NCI-H774 (cell line): Measurements from ENCODE around the gene SRPX2.

Experiments used
- DNase-seq: peaks from one replicate; lab custom pipeline; 2025; lab: John Stamatoyannopoulos, UW

Gene SRPX2

DNA sequence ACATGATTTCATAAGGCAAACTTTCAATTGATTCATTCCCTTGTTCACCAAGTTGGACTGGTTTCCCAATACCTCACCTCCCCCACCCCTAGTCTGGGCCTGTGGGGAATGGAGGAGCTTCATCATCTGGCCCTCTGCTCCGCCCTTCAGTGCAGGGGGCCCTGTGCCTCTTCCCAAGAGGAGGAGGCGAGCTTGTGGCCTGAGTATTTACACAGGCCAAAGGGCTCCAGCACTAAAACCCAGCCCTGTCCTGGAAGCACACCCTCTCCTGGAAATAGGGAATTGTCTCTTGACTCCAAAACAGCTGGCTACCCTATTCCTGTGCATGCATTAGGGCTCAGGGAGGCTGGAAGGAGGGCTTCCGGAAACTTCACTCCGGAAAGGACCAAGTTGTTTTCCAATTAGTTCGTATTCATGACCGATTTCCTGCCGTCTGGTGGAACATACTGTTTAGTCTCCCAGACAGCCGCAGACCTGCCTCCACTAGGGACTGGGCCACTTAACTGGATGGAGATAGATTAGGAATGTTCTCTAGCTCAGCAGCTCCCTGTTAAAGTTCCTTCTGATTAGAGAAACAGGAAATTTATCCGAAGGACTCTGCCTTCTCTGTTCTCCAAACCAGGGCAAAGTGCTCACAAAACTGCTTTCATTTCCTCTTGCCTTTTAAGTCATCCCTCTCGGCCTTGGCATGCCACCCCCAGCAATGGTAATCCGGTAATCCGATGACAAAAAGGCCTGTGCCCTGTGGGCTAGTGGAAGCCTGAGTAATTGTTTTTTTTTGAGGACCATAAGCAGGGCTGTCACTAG, 5.8 kb downstream of the SRPX2 start:
- no peak for DNase-seq

DNA sequence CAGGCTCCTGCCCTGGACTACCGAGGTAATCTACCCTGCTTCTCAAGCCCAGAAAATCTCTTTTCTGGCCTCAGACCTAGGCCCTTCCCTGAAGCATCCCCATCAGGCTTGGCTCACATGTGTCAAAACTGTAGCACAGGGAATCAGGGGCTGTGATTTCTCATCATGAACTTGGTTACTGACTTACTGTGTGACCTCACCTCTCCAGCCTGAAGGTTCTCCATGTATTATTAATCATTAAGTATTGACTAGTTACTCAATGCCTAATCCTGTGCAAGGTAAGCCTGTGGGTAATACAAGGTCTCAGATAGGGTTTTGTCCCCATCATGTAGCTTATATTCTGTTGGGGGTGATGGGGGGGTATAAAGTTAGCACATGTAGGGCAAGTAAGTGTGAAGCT, 6.8 kb downstream of the SRPX2 start:
- DNase-seq = no peak

DNA sequence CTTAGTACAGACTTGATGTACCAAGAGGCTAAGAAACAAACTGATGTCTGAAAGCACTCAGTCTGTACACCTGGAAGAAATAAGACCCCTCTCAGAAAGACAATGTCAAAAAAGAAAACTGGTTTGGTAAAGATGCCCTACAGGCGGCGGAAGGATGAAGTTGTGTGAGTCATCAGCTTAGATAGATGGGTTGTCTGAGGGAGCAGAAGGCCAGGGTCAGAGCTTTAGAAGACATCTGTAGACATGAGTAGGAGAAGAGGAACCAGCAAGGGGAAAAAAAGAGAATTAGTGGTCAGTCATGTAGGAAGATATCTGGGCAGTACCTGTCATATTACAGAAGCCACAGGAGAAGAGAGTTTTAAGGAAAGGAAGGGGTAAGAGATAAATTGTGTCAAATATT, 8.3 kb downstream of the SRPX2 start:
- no peak for DNase-seq

DNA sequence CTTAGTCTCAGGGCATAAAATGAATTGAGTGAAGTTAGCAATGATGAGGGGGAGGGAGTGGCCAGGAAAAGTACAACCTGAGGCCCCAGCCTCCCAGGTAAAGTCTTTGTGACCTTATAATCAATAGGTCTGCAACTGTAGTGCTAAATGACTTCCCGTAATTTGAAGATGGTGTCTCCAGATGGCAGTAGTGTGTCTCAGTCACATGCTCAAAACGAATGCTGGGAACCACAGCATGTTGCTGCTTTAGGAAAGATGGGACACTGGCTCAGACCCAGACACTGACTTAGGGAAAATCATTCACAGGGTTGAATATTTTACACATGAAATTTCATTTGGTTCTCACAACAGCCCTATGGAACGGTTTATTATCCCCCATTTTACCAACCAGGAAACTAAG, 10.3 kb downstream of the SRPX2 start:
- DNase-seq = no peak

DNA sequence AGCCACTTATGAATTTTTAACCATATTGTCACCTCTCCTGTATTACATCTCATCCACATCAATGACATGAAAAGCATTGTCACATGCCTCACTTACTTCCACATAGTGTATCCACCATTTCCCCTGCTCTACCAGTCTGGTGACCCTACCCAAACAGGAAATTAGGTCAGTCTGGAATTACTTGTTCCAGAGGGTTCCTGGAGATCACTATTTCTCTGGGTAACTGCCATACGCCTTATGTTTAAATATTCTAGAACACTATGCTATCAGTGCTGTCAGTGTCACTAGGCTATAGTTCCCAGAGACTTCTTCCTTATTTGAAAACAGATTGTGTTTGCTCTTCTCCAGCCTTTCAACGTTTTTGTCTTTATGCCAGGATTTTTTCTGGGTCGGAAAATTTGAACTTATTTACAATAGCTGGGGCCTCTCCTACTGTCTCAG, 15.0 kb downstream of the SRPX2 start:
- no peak for DNase-seq

DNA sequence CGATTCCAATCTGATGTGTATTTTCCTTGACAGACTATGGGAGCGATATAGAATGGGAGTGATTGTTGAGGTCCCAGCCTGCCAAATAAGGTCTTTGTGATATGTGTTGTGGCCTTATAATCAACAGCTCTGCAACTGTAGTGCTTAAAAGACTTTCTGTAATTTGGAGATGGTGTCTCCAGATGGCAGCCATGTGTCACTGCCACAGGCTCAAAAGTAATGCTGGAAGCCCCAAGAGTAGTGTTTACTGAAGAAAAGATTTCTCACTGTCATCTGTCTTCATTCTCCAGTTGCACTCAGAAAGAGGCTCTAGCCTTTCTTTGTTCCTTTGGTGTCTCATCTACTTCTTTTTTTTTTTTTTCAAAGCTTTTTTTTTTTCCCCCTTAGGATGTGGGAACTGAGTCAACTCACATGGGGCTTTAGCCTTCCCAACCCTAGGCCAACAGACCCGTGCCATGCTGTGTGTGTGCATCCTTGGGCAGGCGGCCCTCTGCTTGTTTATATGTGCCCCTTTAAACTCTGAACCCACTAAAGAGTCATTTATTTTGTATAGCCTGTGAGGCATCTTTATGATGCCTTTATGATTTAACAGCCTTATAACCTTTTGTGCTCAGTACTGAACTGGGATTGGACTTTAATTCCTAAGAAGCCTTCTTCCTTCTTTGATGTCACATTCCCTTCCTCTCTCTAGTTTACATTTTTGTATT, 15.6 kb downstream of the SRPX2 start:
- no peak for DNase-seq

DNA sequence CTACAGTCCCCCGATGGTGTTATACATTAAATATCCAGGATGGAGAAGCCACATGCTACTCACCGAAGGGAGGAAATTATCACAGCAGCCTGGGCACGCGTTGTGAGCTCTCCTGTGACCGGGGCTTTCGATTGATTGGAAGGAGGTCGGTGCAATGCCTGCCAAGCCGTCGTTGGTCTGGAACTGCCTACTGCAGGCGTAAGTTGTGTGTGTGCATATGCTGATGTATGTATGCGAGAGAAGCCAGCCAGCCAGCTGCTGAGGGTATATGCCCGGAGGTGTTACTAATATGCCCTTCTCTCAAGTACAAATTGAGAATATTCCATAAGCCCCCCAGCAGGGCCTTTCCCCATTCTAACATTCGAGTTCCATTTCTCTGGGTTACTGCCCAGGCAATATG, 18.2 kb downstream of the SRPX2 start:
- no peak for DNase-seq

DNA sequence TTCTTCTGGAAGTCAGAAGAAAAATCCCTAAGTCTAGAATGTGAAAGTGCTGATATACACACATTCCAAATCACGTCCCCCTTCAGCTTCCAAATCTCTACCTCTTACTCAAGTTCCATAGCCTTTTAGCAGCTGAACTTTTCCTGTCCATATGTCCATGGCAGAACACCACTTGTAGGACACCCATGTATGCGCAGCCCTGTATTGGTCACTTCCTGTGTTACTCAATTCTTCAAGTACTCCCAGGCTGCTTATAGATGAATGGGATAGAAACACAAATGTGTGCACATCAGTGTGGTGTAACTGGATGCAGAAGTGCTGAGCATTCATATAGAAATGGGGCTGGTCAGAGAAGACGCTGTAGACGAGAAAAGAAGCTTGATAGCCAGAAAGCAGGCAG, 18.8 kb downstream of the SRPX2 start:
- DNase-seq = no peak

DNA sequence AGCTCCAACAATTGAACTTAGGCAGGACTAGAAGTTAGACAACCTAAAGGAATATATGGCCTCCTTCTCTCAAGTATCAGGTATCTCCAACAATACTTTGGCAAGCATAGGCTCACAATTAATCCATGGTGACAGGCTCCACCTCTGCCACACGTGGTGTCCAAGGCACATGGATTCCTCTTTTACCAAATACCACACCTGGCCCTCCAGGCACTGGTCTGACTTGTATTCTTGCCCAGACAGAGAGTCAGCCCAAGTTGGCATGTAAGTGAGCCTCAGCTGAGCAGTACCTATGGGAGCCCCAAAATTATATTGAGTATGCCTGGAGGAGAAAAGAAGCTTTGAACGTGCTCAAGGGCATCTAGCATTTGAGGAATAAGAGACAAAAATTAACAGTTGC, 19.6 kb downstream of the SRPX2 start:
- no peak for DNase-seq

DNA sequence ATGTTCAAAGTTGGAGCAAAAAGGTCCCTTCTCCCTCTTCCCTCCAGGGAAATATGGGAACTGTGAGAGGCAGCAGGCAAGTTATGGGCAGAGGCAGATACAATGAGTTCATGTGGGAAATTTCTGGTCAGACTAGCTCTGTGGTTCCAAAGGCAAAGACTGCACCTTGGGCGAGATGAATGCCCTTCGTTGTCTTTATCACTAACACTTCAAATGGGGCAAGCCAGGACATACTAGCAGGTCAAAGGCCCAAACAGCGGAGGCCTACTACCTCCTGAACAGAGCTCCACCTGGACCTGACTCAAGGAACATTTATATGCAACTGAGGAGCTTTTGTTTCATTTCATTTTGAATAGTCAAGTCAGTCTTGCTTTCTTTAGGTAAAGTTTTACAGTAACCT, 29.0 kb downstream of the SRPX2 start:
- DNase-seq = no peak

DNA sequence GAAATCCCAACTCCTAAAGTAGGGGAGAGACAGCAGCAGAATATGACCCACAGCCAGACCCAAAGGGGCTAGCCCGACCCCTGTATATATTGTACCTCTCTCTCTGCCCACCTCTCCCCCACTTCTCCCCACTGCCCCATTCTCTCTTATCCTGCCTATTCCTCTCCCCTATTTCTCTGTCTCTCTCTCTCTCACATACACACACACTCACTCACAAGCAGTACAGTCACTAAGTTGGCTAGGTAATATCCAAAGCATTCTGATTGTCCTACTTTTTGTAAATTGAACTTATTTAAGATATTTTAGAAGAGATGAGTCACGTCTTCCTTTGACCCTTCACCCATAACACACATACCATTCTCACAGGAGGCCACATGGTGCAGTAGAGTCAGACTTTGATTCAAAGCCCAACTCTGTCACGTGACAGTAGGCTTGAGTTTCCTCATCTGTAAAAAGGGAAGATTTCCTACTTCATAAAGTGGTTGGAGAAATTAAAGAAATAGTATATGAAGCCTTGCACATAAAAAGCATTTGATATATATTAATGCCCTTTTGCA, 29.5 kb downstream of the SRPX2 start:
- DNase-seq = no peak

DNA sequence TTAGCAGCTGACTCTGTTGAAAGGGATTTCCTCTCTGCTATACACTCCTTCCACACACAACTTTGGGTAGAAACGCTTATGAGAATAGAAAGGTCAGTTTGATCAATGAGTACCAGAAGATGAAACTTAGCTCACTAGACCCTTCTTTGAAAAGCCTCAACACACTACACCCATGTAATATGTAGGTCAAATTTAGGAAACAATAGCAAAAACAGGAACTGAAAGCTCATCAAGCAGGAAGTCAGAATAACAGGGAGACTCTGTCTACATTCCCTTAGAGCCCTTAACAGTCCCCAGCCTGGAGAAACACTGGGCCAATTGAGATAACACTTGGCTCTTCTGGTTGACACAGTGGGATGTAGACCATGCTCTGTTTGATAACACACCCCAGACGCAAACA, 30.7 kb downstream of the SRPX2 start:
- DNase-seq = no peak

DNA sequence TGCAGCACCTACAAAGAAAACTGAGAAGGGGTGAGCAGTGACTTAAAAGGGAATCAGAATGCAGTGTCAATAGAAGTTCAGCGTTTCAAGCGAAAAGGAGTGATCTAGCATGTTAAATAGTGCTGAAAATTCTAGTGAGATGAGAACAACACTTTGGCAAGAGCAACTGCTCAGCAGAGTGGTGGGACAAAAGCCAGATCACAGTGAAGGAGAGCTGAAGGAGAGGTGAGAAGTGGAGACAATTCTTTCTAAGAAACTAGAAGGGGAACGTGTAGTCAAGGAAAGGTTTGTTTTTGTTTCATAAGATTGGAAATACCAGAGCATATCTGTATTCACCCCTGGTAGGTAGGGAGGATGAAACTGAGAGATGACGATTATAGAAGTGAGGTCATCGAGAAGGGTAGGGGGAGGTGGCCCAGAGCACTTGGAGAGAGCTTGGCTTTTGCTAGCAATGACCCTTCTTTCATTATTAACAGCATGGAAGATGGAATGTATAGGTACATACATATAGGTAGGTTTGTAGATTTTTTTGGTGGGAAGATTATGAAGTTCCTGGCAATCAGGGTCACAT, 33.7 kb downstream of the SRPX2 start:
- DNase-seq = no peak

DNA sequence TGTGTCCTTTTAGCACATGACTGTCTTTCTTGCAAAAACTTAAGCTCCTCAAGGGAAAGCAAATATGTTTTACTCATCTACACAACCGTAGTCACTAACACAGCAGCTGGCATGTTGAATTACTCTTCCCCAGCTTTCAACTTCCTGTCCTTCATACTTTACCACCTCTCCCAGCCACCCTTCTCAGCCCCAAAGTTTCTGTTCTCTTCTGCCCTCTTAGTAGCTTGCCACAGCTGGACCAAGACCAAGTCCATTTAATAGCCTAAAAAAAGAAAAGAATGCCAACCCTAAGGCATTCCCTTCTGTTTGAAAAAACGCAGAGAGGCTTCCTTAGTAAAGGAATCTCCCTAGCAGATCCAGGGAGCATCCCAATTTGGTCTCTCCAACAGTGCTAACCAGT, 36.8 kb downstream of the SRPX2 start:
- DNase-seq = no peak

DNA sequence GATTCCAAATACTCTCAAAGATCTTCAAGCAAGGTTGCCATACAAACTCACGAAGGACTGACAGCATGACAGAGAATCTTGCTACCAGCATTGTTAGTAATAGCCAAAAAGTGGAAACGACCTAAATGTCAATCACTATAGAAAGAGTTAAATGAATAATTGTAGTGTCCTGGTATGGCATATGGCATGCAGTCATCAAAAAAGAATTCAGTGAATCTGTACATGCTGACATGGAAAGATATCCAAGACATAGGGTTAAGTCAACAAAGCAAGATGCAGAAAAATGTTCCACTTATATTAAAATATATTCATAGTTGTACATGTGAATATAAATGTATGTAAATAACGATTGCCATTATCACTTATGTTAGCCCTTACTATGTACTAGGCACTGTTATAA, 37.6 kb downstream of the SRPX2 start:
- no peak for DNase-seq

DNA sequence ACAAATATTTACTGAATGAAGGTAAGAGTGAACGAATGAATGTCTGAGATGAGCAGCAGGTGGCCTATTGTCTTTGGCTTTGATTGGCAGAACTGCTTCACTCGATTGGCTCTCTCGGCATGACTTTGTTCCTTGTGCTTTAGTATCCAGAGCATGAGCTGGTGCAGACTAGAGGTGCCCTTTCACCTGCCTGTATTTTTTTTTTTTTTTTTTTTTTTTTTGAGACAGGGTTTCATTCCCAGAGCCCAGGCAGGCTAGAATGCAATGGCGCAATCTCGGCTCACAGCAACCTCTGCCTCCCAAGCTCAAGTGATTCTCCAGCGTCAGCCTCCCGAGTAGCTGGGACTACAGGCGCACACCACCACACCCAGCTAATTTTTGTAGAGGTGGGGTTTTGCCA, 38.9 kb downstream of the SRPX2 start:
- no peak for DNase-seq

DNA sequence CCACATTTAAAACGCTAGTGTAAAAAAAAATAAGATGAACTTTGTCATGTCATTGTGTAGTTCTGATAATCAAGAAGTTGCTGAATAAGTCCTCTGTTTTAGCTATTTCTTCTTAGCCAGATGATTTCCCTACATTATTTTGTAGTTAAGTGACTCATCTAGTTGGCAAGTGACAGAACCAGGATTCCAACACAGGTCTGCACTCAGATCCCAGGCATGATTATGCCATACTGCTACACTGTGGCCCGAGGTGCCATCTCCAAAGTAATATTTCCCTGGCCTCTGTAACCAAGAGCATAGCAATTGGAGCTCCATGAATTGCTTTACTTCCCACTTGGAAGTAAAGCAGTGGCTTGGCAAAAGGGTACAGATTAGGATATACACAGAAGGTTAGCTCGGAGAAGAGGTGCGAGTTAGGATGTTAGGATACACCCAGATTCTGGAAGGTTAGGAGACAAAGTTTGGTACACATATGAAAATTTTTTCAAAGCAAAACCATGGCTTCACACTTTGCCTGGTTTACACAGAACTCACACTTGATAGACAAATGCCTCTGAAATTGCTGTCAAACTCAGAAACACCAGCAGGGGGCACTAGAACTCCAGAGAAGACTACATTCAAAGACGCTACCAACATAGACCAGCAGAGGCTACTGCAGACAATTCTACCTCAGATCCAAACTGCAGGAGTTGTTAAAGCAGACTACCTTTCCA, 41.4 kb downstream of the SRPX2 start:
- DNase-seq = peak; percentile 30

DNA sequence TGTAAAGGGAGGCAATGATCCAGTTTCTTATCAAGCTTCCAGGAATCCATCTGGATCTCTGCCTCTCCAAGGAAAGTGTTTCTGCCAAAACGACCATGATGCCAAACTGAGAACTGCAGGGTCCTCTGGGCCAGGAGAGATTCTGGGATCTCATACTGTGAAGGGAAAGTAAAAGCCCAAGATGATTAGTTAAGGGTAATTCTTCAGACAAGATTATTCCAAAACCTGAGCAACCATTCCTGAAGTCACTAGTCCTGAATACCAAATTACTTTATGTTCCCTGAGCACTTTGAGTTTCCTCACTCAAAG, 42.0 kb downstream of the SRPX2 start:
- DNase-seq = no peak

DNA sequence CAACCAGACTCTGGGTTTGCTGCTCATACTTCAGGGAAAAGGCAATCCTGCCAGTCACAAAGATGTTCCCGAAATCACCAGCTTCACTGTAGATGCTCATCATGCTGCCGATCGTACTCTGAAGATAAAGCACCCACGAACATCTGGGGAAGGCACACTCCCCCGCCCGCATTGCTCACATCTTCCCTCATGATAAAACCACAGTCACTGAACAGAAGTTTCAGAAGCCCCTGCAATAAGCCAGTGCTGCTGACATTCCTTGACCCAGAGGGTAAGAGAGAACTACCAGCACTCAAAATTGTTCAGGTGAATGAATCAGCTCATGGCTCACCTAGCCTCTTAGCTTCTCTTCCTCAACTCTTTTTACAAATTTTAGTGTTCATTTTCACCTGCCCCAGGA, 43.1 kb downstream of the SRPX2 start:
- DNase-seq = no peak

DNA sequence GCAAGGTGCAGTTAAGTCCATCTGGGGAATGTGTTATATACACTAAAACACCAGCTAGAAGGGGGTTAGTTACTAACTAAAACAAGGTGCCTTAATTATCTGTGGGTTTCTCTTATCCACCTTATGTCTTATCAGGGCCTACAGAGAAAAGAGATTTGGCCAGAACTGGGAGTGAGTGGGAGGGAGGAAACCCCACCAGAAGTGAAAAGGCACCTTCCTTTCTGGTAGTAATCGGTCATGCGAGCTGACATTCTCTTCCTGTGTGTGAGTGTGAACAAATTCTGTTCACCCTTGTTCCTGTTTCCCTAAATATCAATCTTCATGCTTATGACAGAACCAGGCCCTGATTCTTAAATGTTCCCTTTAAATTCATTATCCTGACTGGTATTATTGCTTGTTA, 43.5 kb downstream of the SRPX2 start:
- no peak for DNase-seq

DNA sequence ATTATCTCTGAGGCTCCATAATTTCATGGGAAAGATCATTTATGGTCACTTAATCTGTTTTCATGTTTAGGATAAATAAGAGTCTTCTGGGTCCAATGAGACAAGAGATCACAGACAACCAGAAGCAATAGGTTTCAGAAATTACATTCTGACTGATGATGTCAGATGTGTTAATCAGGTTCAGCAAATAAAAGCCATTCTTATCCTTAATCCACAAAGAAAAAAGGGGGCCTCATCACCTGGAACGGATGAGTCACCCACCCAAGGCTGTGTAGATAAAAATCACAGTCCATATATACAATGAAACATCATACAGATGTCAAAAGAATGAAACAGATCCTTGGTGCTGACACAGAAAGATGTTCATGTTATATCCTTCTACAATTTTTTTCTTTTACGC, 51.3 kb downstream of the SRPX2 start:
- DNase-seq = no peak

DNA sequence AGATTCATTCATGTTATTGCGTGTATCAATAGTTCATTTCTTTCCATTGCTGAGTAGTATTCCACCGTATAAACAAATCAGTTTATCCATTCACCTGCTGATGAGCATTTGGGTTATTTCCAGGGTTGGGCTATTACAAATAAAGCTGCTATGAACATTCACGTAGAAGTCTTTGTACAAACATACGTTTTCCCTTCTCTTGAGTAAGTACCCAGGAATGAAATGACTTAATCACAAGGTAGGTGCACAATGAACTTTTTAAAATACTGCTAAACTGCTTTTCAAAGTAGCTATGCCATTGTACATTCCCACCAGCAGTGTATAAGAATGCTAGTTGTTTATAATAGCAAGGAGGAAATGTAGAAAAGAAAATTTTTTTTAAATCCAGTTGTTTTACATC, 52.0 kb downstream of the SRPX2 start:
- no peak for DNase-seq
